ENCODE measurements around the gene MAN1C1. TPM values are rescaled to one million over a fixed set of nuclear protein-coding genes. Genes with fewer than 3 reads are reported as not detected.

MAN1C1 gene
- total RNA-seq, 1 experiment from 2014 or later, result 16.8 TPM

DNA sequence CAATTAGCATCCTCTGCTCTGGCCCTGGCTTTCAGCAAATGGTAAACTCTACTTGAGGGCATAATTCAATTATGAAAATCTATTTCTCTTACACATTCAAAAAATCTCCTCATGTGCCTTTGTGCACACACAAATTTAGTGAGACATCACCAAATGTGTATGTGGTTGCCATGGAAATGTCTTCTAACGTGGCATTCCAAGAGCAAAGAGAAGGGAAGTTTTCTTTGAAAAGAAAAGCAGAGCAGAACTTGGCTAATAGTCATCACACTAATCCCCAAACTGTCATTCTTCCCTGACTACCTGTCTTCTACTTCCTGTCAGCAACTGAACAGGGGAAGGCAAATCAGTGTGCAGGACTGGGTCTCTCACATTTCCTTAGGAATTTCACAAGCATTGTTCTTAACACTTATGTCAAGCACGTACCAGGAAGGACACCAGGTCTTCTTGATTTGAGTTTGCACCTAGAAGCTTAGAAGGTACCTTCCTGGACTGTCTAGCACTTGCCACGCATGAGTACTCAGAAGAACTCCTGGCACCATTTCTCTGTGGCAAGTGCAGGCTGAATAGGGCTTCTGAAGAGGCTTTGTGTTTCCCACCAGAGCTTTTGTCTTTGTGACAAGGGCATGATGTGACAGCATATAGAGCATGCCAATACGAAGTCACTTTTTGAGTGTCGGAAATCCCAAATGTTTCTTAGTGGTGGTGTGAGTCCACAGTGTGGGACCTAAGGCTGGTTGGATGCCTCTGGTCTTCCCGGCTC lies 32.3 kb downstream of the MAN1C1 start:
- DNase-seq (ENCODE audit: low spot score) (no peak), ATAC-seq (no peak)
- H3K9me3 Mint-ChIP-seq, result no peaks in the 10 kb centered on the region
- no peak overlapping the region for H3K4me3 Mint-ChIP-seq
- TF ChIP-seq CREB1 (CRISPR knock-in tag; IDR thresholded peaks at IDR 0.05) (no peak), GABPB1 (CRISPR knock-in tag; IDR thresholded peaks at IDR 0.05) (no peak), ZNF219 (CRISPR knock-in tag; IDR thresholded peaks at IDR 0.05; ENCODE audit: borderline replicate concordance) (no peak), CREM (CRISPR knock-in tag; IDR thresholded peaks at IDR 0.05) (no peak), SP1 (CRISPR knock-in tag; conservative IDR thresholded peaks at IDR 0.05) (no peak), TEAD1 (CRISPR knock-in tag; IDR thresholded peaks at IDR 0.05) (no peak), SMAD3 (CRISPR knock-in tag; IDR thresholded peaks at IDR 0.05; ENCODE audit: borderline replicate concordance) (no peak), NFE2L1 (CRISPR knock-in tag; IDR thresholded peaks at IDR 0.05) (no peak), SMAD4 (CRISPR knock-in tag; IDR thresholded peaks at IDR 0.05) (no peak), MYBL2 (CRISPR knock-in tag; IDR thresholded peaks at IDR 0.05) (no peak), NFATC4 (CRISPR knock-in tag; IDR thresholded peaks at IDR 0.05) (no peak), ETV6 (CRISPR knock-in tag; IDR thresholded peaks at IDR 0.05) (no peak), OVOL2 (CRISPR knock-in tag; IDR thresholded peaks at IDR 0.05; ENCODE audit: borderline replicate concordance) (no peak), ELF4 (CRISPR knock-in tag; IDR thresholded peaks at IDR 0.05; ENCODE audit: low read depth) (no peak), ATF1 (CRISPR knock-in tag; IDR thresholded peaks at IDR 0.05) (no peak), ZNF263 (CRISPR knock-in tag; IDR thresholded peaks at IDR 0.05; ENCODE audit: low read depth) (no peak), NR3C1 (CRISPR knock-in tag; conservative IDR thresholded peaks at IDR 0.05; ENCODE audit: low read depth) (no peak)
- TF ChIP-seq, protein P1, sequence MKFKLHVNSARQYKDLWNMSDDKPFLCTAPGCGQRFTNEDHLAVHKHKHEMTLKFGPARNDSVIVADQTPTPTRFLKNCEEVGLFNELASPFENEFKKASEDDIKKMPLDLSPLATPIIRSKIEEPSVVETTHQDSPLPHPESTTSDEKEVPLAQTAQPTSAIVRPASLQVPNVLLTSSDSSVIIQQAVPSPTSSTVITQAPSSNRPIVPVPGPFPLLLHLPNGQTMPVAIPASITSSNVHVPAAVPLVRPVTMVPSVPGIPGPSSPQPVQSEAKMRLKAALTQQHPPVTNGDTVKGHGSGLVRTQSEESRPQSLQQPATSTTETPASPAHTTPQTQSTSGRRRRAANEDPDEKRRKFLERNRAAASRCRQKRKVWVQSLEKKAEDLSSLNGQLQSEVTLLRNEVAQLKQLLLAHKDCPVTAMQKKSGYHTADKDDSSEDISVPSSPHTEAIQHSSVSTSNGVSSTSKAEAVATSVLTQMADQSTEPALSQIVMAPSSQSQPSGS (CRISPR knock-in tag; IDR thresholded peaks at IDR 0.05; ENCODE audit: borderline replicate concordance, low read depth), result no peak
- TF ChIP-seq, protein P2, sequence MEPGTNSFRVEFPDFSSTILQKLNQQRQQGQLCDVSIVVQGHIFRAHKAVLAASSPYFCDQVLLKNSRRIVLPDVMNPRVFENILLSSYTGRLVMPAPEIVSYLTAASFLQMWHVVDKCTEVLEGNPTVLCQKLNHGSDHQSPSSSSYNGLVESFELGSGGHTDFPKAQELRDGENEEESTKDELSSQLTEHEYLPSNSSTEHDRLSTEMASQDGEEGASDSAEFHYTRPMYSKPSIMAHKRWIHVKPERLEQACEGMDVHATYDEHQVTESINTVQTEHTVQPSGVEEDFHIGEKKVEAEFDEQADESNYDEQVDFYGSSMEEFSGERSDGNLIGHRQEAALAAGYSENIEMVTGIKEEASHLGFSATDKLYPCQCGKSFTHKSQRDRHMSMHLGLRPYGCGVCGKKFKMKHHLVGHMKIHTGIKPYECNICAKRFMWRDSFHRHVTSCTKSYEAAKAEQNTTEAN (CRISPR knock-in tag; IDR thresholded peaks at IDR 0.05), result no peak
- TF ChIP-seq, protein P3, sequence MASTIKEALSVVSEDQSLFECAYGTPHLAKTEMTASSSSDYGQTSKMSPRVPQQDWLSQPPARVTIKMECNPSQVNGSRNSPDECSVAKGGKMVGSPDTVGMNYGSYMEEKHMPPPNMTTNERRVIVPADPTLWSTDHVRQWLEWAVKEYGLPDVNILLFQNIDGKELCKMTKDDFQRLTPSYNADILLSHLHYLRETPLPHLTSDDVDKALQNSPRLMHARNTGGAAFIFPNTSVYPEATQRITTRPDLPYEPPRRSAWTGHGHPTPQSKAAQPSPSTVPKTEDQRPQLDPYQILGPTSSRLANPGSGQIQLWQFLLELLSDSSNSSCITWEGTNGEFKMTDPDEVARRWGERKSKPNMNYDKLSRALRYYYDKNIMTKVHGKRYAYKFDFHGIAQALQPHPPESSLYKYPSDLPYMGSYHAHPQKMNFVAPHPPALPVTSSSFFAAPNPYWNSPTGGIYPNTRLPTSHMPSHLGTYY (CRISPR knock-in tag; IDR thresholded peaks at IDR 0.05), result no peak
- CTCF ChIA-PET, result no interaction called here
- H3K4me1 Mint-ChIP-seq, result 0 out of 2 replicates have a peak, but pooled peaks cover 3% of the 10 kb centered on the region
- no peak overlapping the region for H3K27ac Mint-ChIP-seq
- no peaks in the 10 kb centered on the region for H3K27me3 Mint-ChIP-seq (ENCODE audit: low read depth)
- no peaks in the 10 kb centered on the region for H3K36me3 Mint-ChIP-seq
- POLR2A ChIA-PET, result no interaction called here

DNA sequence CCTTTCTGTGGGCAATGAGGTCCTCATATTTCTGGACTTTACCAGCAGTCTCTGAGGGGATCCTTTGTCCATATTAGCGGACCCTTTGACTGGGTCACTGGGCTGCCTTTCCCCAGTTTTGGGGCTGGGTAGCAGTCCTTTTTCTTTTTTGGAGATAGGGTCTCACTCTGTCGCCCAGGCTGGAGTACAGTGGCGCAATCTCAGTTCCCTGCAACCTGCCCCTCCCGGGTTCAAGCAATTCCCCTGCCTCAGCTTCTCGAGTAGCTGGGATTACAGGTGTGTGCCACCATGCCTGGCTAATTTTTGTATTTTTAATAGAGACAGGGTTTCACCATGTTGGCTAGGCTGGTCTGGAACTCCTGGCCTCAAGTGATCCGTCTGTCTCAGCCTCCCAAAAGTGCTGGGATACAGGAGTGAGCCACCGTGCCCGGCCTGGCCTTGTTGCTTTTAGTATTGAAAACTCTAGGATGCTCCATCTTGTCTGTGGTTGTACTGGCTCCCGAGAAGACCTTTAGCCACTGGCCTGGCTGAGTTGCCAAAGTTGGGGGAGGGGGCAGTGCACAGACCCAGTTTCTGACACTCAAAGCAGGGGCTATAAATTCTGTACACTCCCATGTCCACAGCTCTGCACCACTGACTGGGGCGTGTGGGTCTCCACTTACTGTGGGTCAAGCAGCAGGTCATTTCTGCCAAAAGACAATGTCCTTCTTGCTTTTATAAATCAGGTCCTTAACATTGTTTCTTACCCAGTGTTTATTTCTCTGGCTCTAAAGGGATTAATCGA lies 33.1 kb downstream of the MAN1C1 start:
- no peak for TF ChIP-seq FOXK1 (CRISPR knock-in tag; IDR thresholded peaks at IDR 0.05)
- TF ChIP-seq, protein P4, sequence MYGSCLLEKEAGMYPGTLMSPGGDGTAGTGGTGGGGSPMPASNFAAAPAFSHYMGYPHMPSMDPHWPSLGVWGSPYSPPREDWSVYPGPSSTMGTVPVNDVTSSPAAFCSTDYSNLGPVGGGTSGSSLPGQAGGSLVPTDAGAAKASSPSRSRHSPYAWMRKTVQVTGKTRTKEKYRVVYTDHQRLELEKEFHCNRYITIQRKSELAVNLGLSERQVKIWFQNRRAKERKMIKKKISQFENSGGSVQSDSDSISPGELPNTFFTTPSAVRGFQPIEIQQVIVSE (CRISPR knock-in tag; IDR thresholded peaks at IDR 0.05; ENCODE audit: borderline replicate concordance), result no peak
- TF ChIP-seq ZNF416 (CRISPR knock-in tag; IDR thresholded peaks at IDR 0.05), result no peak
- TF ChIP-seq OVOL2 (CRISPR knock-in tag; IDR thresholded peaks at IDR 0.05; ENCODE audit: borderline replicate concordance), result no peak
- TF ChIP-seq SP1 (CRISPR knock-in tag; conservative IDR thresholded peaks at IDR 0.05), result no peak
- no peaks in the 10 kb centered on the region for H3K9me3 Mint-ChIP-seq
- ChIA-PET CTCF (no interaction called here), POLR2A (no interaction called here)
- H3K27ac Mint-ChIP-seq, result no peak overlapping the region
- H3K27me3 Mint-ChIP-seq (ENCODE audit: low read depth), result no peaks in the 10 kb centered on the region
- DNase-seq (ENCODE audit: low spot score) (no peak), ATAC-seq (no peak)
- H3K4me3 Mint-ChIP-seq, result no peak overlapping the region
- H3K36me3 Mint-ChIP-seq, result no peaks in the 10 kb centered on the region
- 0 out of 2 replicates have a peak, but pooled peaks cover 3% of the 10 kb centered on the region for H3K4me1 Mint-ChIP-seq

Data from WTC11 (cell line).